ENCODE results near the gene C19orf25.
"Not testable (repeated sequence)": the region's sequence is repeated elsewhere in the genome, so short reads cannot be mapped to it uniquely, and the experiment has no call there.

The C19orf25 gene

GRCh38 chr19:1495051-1495798 lies 16.2 kb upstream of the C19orf25 start:
- FAIRE-seq = no peak

- FAIRE-seq = no peak
Observed at GRCh38 chr19:1494115-1494815, 15.2 kb upstream of the C19orf25 start.

GRCh38 chr19:1492474-1493006 lies 13.5 kb upstream of the C19orf25 start:
- FAIRE-seq = no peak

- FAIRE-seq = no peak
Observed at GRCh38 chr19:1491849-1492170, 12.8 kb upstream of the C19orf25 start.

- no peak for FAIRE-seq
Observed at GRCh38 chr19:1491114-1491848, 12.3 kb upstream of the C19orf25 start, which contains the start of gene REEP6. TSS of gene REEP6 (plus strand) at chr19:1491181. CDS start at chr19:1491270, 89 bp downstream.

- FAIRE-seq = peak; percentile 94
Observed at GRCh38 chr19:1490311-1491113, 11.5 kb upstream of the C19orf25 start, which contains the start of gene PCSK4. TSS of gene PCSK4 (minus strand) at chr19:1490350. CDS start at chr19:1490346, 4 bp downstream.

GRCh38 chr19:1489463-1490310 lies 10.7 kb upstream of the C19orf25 start:
- no peak for FAIRE-seq

- no peak for FAIRE-seq
Observed at GRCh38 chr19:1488282-1488601, 9.2 kb upstream of the C19orf25 start.

- no peak for FAIRE-seq
Observed at GRCh38 chr19:1487576-1488281, 8.7 kb upstream of the C19orf25 start.

GRCh38 chr19:1486720-1487575 lies 7.9 kb upstream of the C19orf25 start:
- no peak for FAIRE-seq

GRCh38 chr19:1483979-1484428 lies 5.0 kb upstream of the C19orf25 start:
- no peak for FAIRE-seq

- FAIRE-seq = no peak
Observed at GRCh38 chr19:1483131-1483978, 4.3 kb upstream of the C19orf25 start.

GRCh38 chr19:1482361-1483130 lies 3.5 kb upstream of the C19orf25 start:
- FAIRE-seq = no peak

- no peak for FAIRE-seq
Observed at GRCh38 chr19:1481893-1482360, 2.9 kb upstream of the C19orf25 start.

- FAIRE-seq = no peak
Observed at GRCh38 chr19:1481224-1481892, 2.3 kb upstream of the C19orf25 start.

- not testable (repeated sequence) for FAIRE-seq
Observed at GRCh38 chr19:1477056-1477455, 2.0 kb downstream of the C19orf25 start.

- no peak for FAIRE-seq
Observed at GRCh38 chr19:1475751-1476437, 3.1 kb downstream of the C19orf25 start.

Data from TTC549 (cell line).